ENCODE measurements around the gene IFT81.

IFT81 gene

GRCh38 chr12:110104188-110105094 lies 19.7 kb upstream of the IFT81 start (continued):
- no peak for TF ChIP-seq ZBTB49 (tag by site-specific recombination; IDR thresholded peaks at IDR 0.05; ENCODE audit: low read depth)
- TF ChIP-seq ZEB2 (tag by site-specific recombination; IDR thresholded peaks at IDR 0.05) = no peak
- TF ChIP-seq ZNF174 (tag by site-specific recombination; IDR thresholded peaks at IDR 0.05) = no peak
- no peak for TF ChIP-seq ZNF311 (tag by site-specific recombination; IDR thresholded peaks at IDR 0.05; ENCODE audit: borderline replicate concordance)
- no peak for TF ChIP-seq PBX3 (CRISPR knock-in tag; IDR thresholded peaks at IDR 0.05)
- no peak for TF ChIP-seq TSHZ1 (tag by site-specific recombination; IDR thresholded peaks at IDR 0.05; ENCODE audit: borderline replicate concordance)
- no peak for TF ChIP-seq INSM2 (tag by site-specific recombination; IDR thresholded peaks at IDR 0.05)
- TF ChIP-seq PRDM10 (tag by site-specific recombination; IDR thresholded peaks at IDR 0.05) = no peak

GRCh38 chr12:110105159-110105558 lies 19.0 kb upstream of the IFT81 start:
- Histone ChIP-seq H3K4me3 (ENCODE audit: low read depth, low read length) (no peak overlapping the region), H3K36me3 (ENCODE audit: control insufficient read depth in 2 of 2, insufficient read depth in 1 of 2, low read length in 2 of 2) (no peaks in the 10 kb centered on the region), H3K27ac (ENCODE audit: extremely low read depth, low read depth, low read length) (no peak overlapping the region), H3K4me1 (ENCODE audit: control insufficient read depth, insufficient read depth, low read length) (no peaks in the 10 kb centered on the region), H3K9me3 (ENCODE audit: control insufficient read depth, insufficient read depth, low read depth, low read length) (no peaks in the 10 kb centered on the region)
- CTCF ChIA-PET = interaction anchor here (0.8 to 2.2 kb wide), 3 partner anchors 19 to 364 kb away, joined by 3 to 7 read pairs (median 3); partner anchors contain the start of genes FAM216A and IFT81
- POLR2A ChIA-PET = interaction anchor here (0.6 kb wide), 1 partner anchor 343 kb away, joined by 5 read pairs; no protein-coding TSS in a partner anchor
- TF ChIP-seq ZNF610 (tag by site-specific recombination; IDR thresholded peaks at IDR 0.05; ENCODE audit: borderline replicate concordance) = no peak
- no peak for TF ChIP-seq ZNF223 (tag by site-specific recombination; IDR thresholded peaks at IDR 0.05)
- TF ChIP-seq RBAK (tag by site-specific recombination; IDR thresholded peaks at IDR 0.05) = no peak
- no peak for TF ChIP-seq PRDM2 (tag by site-specific recombination; IDR thresholded peaks at IDR 0.05; ENCODE audit: borderline replicate concordance)
- TF ChIP-seq ZNF600 (tag by site-specific recombination; IDR thresholded peaks at IDR 0.05) = no peak
